Gastrocnemius medialis (tissue), 4 donors: ENCODE results near the gene TSPAN1.

Experiments
- CTCF ChIP-seq, 5 experiments: fragments of 450-650 bp in 3 of 5; fragments of 200-600 bp in 2 of 5; sonication (generic) in 2 of 5; IDR thresholded peaks in 4 of 5; conservative IDR thresholded peaks in 1 of 5; 1 replicate in 4 of 5; 2 replicates in 1 of 5; pipeline ENCODE4 v1.5.1; 2016 to 2019; ENCODE audit warnings: antibody characterized with exemption in 5 of 5, mild to moderate bottlenecking in 3 of 5, moderate library complexity in 3 of 5
- POLR2A ChIP-seq, 2 donors: fragments of 450-650 bp; IDR thresholded peaks; one replicate each; pipeline ENCODE4 v1.6.1; 2017; ENCODE audit warnings: antibody characterized with exemption in 2 of 2, mild to moderate bottlenecking in 2 of 2, moderate library complexity in 2 of 2

- TF ChIP-seq CTCF (IDR thresholded peaks at IDR 0.05 in 4 of 5, conservative IDR thresholded peaks at IDR 0.05 in 1 of 5) (no peak), POLR2A (IDR thresholded peaks at IDR 0.05) (no peak)
Observed at GRCh38 chr1:46215504-46215903, 40.6 kb downstream of the TSPAN1 start.
